ENCODE measurements around the gene ARMC6.

- TF ChIP-seq CTCF (IDR thresholded peaks at IDR 0.05; ENCODE audit: low read depth, low read length, poor library complexity, severe bottlenecking) (no peak), EZH2phosphoT487 (IDR thresholded peaks at IDR 0.05; ENCODE audit: borderline replicate concordance, low read length) (no peak)
Measured at GRCh38 chr19:19033426-19034203, at the start of gene ARMC6, which contains the start of gene SUGP2.

All from DOHH2 (cell line).